Measurements from ENCODE around the gene RASA2. TPM values are rescaled to one million over a fixed set of nuclear protein-coding genes. Genes with fewer than 3 reads are reported as not detected.

RASA2 gene
- total RNA-seq, 1 experiment from 2014 or later = 14.5 TPM

GRCh38 chr3:141538568-141539240 lies 51.9 kb downstream of the RASA2 start:
- H3K27ac ChIP-seq (ENCODE audit: low read length) = no peak overlapping the region
- H3K27me3 ChIP-seq (ENCODE audit: control insufficient read depth, insufficient read depth, low read length) = no peaks in the 10 kb centered on the region
- no peak for ATAC-seq
- no peaks in the 10 kb centered on the region for H3K4me1 ChIP-seq (ENCODE audit: control insufficient read depth, insufficient read depth, low read length)
- no peak for DNase-seq (ENCODE audit: low read depth, low spot score)
- TF ChIP-seq POLR2AphosphoS5 (IDR thresholded peaks at IDR 0.05; ENCODE audit: low read depth, low read length) (no peak), CTCF (IDR thresholded peaks at IDR 0.05) (no peak), TCF7L2 (IDR thresholded peaks at IDR 0.05; ENCODE audit: low read depth, low read length) (no peak), SIN3A (IDR thresholded peaks at IDR 0.05; ENCODE audit: borderline replicate concordance, insufficient read depth, low read depth, low read length) (no peak), REST (IDR thresholded peaks at IDR 0.05; ENCODE audit: insufficient read depth in 1 of 2, low read depth in 2 of 2, low read length in 1 of 2) (no peak)
- peaks cover 5% of the 10 kb centered on the region; the same call in 1 of the 2 replicates for H3K9me3 ChIP-seq (ENCODE audit: control insufficient read depth, insufficient read depth, low read depth, low read length)
- CTCF ChIA-PET = no interaction called here
- intact Hi-C loops (cut with micrococcal nuclease; ENCODE audit: unreplicated experiment) (no loop called here), in situ Hi-C loops (cut with HindIII; ENCODE audit: low pct_unique_long_range_greater_than_20kb, low sequenced_read_pairs) (no loop called here)
- no peaks in the 10 kb centered on the region for H3K36me3 ChIP-seq (ENCODE audit: control insufficient read depth, insufficient read depth, low read length)
- POLR2A ChIA-PET = no interaction called here
- no TSS peak for BruUV-seq (replicated peaks)
- H3K4me3 ChIP-seq (ENCODE audit: low read depth in 2 of 2, low read length in 2 of 2) = no peak overlapping the region

GRCh38 chr3:141539431-141540187 lies 52.8 kb downstream of the RASA2 start:
- Histone ChIP-seq H3K27ac (ENCODE audit: low read length) (no peak overlapping the region), H3K27me3 (ENCODE audit: control insufficient read depth, insufficient read depth, low read length) (no peaks in the 10 kb centered on the region), H3K9me3 (ENCODE audit: control insufficient read depth, insufficient read depth, low read depth, low read length) (peaks cover 5% of the 10 kb centered on the region; the same call in 1 of the 2 replicates), H3K4me1 (ENCODE audit: control insufficient read depth, insufficient read depth, low read length) (no peaks in the 10 kb centered on the region), H3K4me3 (ENCODE audit: low read depth in 2 of 2, low read length in 2 of 2) (no peak overlapping the region), H3K36me3 (ENCODE audit: control insufficient read depth, insufficient read depth, low read length) (no peaks in the 10 kb centered on the region)
- intact Hi-C loops (cut with micrococcal nuclease; ENCODE audit: unreplicated experiment) = no loop called here
- DNase-seq (ENCODE audit: low read depth, low spot score) = no peak
- ChIA-PET POLR2A (no interaction called here), CTCF (no interaction called here)
- BruUV-seq (replicated peaks) = no TSS peak
- no peak for ATAC-seq
- TF ChIP-seq TCF7L2 (IDR thresholded peaks at IDR 0.05; ENCODE audit: low read depth, low read length) = no peak
- no peak for TF ChIP-seq CTCF (IDR thresholded peaks at IDR 0.05)
- in situ Hi-C loops (cut with HindIII; ENCODE audit: low pct_unique_long_range_greater_than_20kb, low sequenced_read_pairs) = no loop called here
